ENCODE data around the gene NEU2. TPM values are rescaled to one million over a fixed set of nuclear protein-coding genes. Genes with fewer than 3 reads are reported as not detected.

The NEU2 gene
- total and polyA plus RNA-seq, 2 of the 13 experiments (the other 11 are each of a cell fraction or from before 2014, with no cell fraction given) = not detected

GRCh38 chr2:233061591-233062450 lies 29.3 kb downstream of the NEU2 start (continued):
- TF ChIP-seq ZSCAN31 (CRISPR knock-in tag; IDR thresholded peaks at IDR 0.05; ENCODE audit: low read depth) = no peak; the same call in none of the 2 replicates
- no peak for TF ChIP-seq KLF15 (CRISPR knock-in tag; IDR thresholded peaks at IDR 0.05; ENCODE audit: borderline replicate concordance)
- TF ChIP-seq ZNF724P (CRISPR knock-in tag; IDR thresholded peaks at IDR 0.05; ENCODE audit: borderline replicate concordance) = peak; percentile 77; the same call in 1 of the 2 replicates
- 0 out of 2 replicates have a peak, but pooled peaks have one; percentile 39 for TF ChIP-seq ZNF552 (CRISPR knock-in tag; IDR thresholded peaks at IDR 0.05; ENCODE audit: borderline replicate concordance)
- no peak for TF ChIP-seq PRPF4 (IDR thresholded peaks at IDR 0.05; ENCODE audit: low read depth, low read length, poor library complexity, severe bottlenecking)
- TF ChIP-seq GLI4 (CRISPR knock-in tag; IDR thresholded peaks at IDR 0.05; ENCODE audit: borderline replicate concordance) = no peak; the same call in 1 of the 2 replicates
- TF ChIP-seq U2AF1 (optimal IDR thresholded peaks at IDR 0.05; ENCODE audit: low read depth, low read length) = peak; percentile 93
- peak; percentile 53; the same call in 1 of the 2 replicates for TF ChIP-seq HNF4G (IDR thresholded peaks at IDR 0.05; ENCODE audit: borderline replicate concordance, low read depth, low read length)
- peak; percentile 77; the same call in 1 of the 2 replicates for TF ChIP-seq HNF4G (CRISPR knock-in tag; IDR thresholded peaks at IDR 0.05; ENCODE audit: borderline replicate concordance, low read depth)
- peak; percentile 100 for TF ChIP-seq ZNF292 (CRISPR knock-in tag; IDR thresholded peaks at IDR 0.05; ENCODE audit: borderline replicate concordance, low read depth)
- no peak for TF ChIP-seq ZNF431 (CRISPR knock-in tag; IDR thresholded peaks at IDR 0.05; ENCODE audit: borderline replicate concordance, low read depth)
- TF ChIP-seq ZFP36 (IDR thresholded peaks at IDR 0.05; ENCODE audit: borderline replicate concordance, low read depth, low read length, partially characterized antibody) = no peak
- 0 out of 2 replicates have a peak, but pooled peaks have one; percentile 37 for TF ChIP-seq TRIM24 (CRISPR knock-in tag; IDR thresholded peaks at IDR 0.05)
- no peak for TF ChIP-seq ATM (IDR thresholded peaks at IDR 0.05; ENCODE audit: borderline replicate concordance)
- TF ChIP-seq ZFYVE20 (CRISPR knock-in tag; IDR thresholded peaks at IDR 0.05; ENCODE audit: borderline replicate concordance, low read depth) = no peak
- TF ChIP-seq CSRNP1 (CRISPR knock-in tag; IDR thresholded peaks at IDR 0.05) = no peak; the same call in 1 of the 2 replicates
- TF ChIP-seq SOX6 (IDR thresholded peaks at IDR 0.05) = no peak
- TF ChIP-seq SOX6 (CRISPR knock-in tag; IDR thresholded peaks at IDR 0.05) = peak; percentile 88
- TF ChIP-seq FOXO1 (CRISPR knock-in tag; IDR thresholded peaks at IDR 0.05) = peak; percentile 84; the same call in 1 of the 2 replicates
- peak; percentile 82; the same call in 1 of the 2 replicates for TF ChIP-seq KDM4B (CRISPR knock-in tag; IDR thresholded peaks at IDR 0.05)
- no peak; the same call in 1 of the 2 replicates for TF ChIP-seq HINFP (CRISPR knock-in tag; IDR thresholded peaks at IDR 0.05; ENCODE audit: low read depth)
- TF ChIP-seq ZNF570 (CRISPR knock-in tag; IDR thresholded peaks at IDR 0.05; ENCODE audit: borderline replicate concordance) = no peak
- no peak for TF ChIP-seq ZNF230 (CRISPR knock-in tag; IDR thresholded peaks at IDR 0.05)
- TF ChIP-seq ZNF33B (CRISPR knock-in tag; IDR thresholded peaks at IDR 0.05) = no peak
- no peak for TF ChIP-seq ZNF414 (CRISPR knock-in tag; IDR thresholded peaks at IDR 0.05)
- TF ChIP-seq NBN (conservative IDR thresholded peaks at IDR 0.05) = no peak
- no peak for TF ChIP-seq ZNF44 (CRISPR knock-in tag; IDR thresholded peaks at IDR 0.05)

All from HepG2 (cell line).